ENCODE data around the gene MAP3K5. TPM values are rescaled to one million over a fixed set of nuclear protein-coding genes. Genes with fewer than 3 reads are reported as not detected.

Gene MAP3K5
- total and polyA plus RNA-seq, 2 of the 8 experiments (the other 6 are each of a cell fraction or from before 2014, with no cell fraction given), result 0.63 to 2.6 TPM

- TF ChIP-seq TCF12 (IDR thresholded peaks at IDR 0.05; ENCODE audit: low read depth, low read length), result no peak
- TF ChIP-seq E2F6 (IDR thresholded peaks at IDR 0.05), result peak; percentile 88
- TF ChIP-seq EGR1 (IDR thresholded peaks at IDR 0.05; ENCODE audit: borderline replicate concordance, low read depth, low read length), result no peak
- TF ChIP-seq RAD21 (IDR thresholded peaks at IDR 0.05 in 1 of 2, conservative IDR thresholded peaks at IDR 0.05 in 1 of 2; ENCODE audit: low read depth in 2 of 2, low read length in 2 of 2), result peak; percentile 87 to 94
- no peak for TF ChIP-seq JUND (IDR thresholded peaks at IDR 0.05; ENCODE audit: low read length)
- TF ChIP-seq BACH1 (IDR thresholded peaks at IDR 0.05; ENCODE audit: low read length), result peak; percentile 74
- TF ChIP-seq GABPA (IDR thresholded peaks at IDR 0.05; ENCODE audit: borderline replicate concordance, insufficient read depth, low read length), result peak; percentile 30; the same call in 1 of the 2 replicates
- peak; percentile 98 for TF ChIP-seq KDM4A (IDR thresholded peaks at IDR 0.05; ENCODE audit: low read depth, low read length, severe bottlenecking)
- TF ChIP-seq, protein P1, sequence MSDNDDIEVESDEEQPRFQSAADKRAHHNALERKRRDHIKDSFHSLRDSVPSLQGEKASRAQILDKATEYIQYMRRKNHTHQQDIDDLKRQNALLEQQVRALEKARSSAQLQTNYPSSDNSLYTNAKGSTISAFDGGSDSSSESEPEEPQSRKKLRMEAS (IDR thresholded peaks at IDR 0.05), result peak; percentile 92
- no peak for TF ChIP-seq ATF3 (IDR thresholded peaks at IDR 0.05; ENCODE audit: insufficient read depth, low read depth, low read length)
- TF ChIP-seq FOSL1 (IDR thresholded peaks at IDR 0.05; ENCODE audit: insufficient read depth, low read depth, low read length), result no peak
- TF ChIP-seq CTBP2 (IDR thresholded peaks at IDR 0.05; ENCODE audit: borderline replicate concordance, insufficient read depth, insufficient read length, low read length), result peak; percentile 42
- no peak for TF ChIP-seq BCL11A (IDR thresholded peaks at IDR 0.05; ENCODE audit: low read depth in 2 of 2, low read length in 2 of 2)
- TF ChIP-seq MAFK (IDR thresholded peaks at IDR 0.05; ENCODE audit: low read depth, low read length), result no peak
- peak in 1 of 2 experiments; percentile 65; a peak in 2 of 4 replicates for TF ChIP-seq HDAC2 (IDR thresholded peaks at IDR 0.05; ENCODE audit: borderline replicate concordance in 1 of 2, low read depth in 2 of 2, low read length in 2 of 2)
- no peak for TF ChIP-seq SIN3A (conservative IDR thresholded peaks at IDR 0.05 in 1 of 2, IDR thresholded peaks at IDR 0.05 in 1 of 2; ENCODE audit: low read depth in 1 of 2, low read length in 2 of 2)
- TF ChIP-seq SP4 (IDR thresholded peaks at IDR 0.05; ENCODE audit: low read length), result no peak
- TF ChIP-seq SP1 (IDR thresholded peaks at IDR 0.05; ENCODE audit: low read depth, low read length), result no peak
- no peak for TF ChIP-seq EZH2 (IDR thresholded peaks at IDR 0.05; ENCODE audit: low read depth, low read length, severe bottlenecking)
- no peak for TF ChIP-seq CREB1 (IDR thresholded peaks at IDR 0.05)
- TF ChIP-seq RBBP5 (IDR thresholded peaks at IDR 0.05; ENCODE audit: borderline replicate concordance, low read depth, low read length), result peak; percentile 92; the same call in 1 of the 2 replicates
Observed at GRCh38 chr6:136792410-136793262, at the start of gene MAP3K5 (continued).

All from H1 (cell line).